IMR-90 (cell line): ENCODE measurements around the gene LRRC8B. TPM values are rescaled to one million over a fixed set of nuclear protein-coding genes. Genes with fewer than 3 reads are reported as not detected.

Source experiments
- ATAC-seq: fragments of 200-7000 bp; cut with Tn5 transposase; 2 replicates; pipeline ENCODE4 v1.9.1; 2020; ENCODE audit warnings: low read depth, mild to moderate bottlenecking, moderate library complexity
- BruUV-seq: library from RNA; stranded (reverse); fragments of 400-500 nt; replicated peaks from 2 replicates; lab custom pipeline; 2021; lab: Mats Ljungman, UMichigan
- CTCF ChIA-PET: fragments of 300-600 bp; formaldehyde crosslinking; extraction: SDS; loops from one replicate; lab custom pipeline; 2021; ENCODE audit warnings: antibody characterized with exemption; lab: Yijun Ruan, JAX
- POLR2A ChIA-PET: fragments of 300-600 bp; sonication (Branson Sonifier 250); formaldehyde crosslinking; loops from one replicate; lab custom pipeline; 2022; ENCODE audit warnings: antibody characterized with exemption; ENCODE audit not compliant: unreplicated experiment; lab: Charles Lee
- DNase-seq: peaks from one replicate; pipeline ENCODE4 v3.0.0; 2013
- H2AFZ ChIP-seq: replicated peaks from 2 replicates; pipeline ENCODE3; 2013; ENCODE audit warnings: low read length, mild to moderate bottlenecking; ENCODE audit not compliant: poor library complexity
- H2AK5ac ChIP-seq: 2 replicates; pipeline ENCODE4 v1.6.1; 2013; ENCODE audit warnings: low read depth, low read length, inconsistent platforms
- H2AK9ac ChIP-seq: replicated peaks from 2 replicates; pipeline ENCODE3; 2013; ENCODE audit warnings: mild to moderate bottlenecking, low read depth, low read length, moderate library complexity; ENCODE audit not compliant: poor library complexity
- H2BK120ac ChIP-seq: 2 replicates; pipeline ENCODE4 v1.6.1; 2013; ENCODE audit warnings: low read depth, low read length, inconsistent platforms
- H2BK15ac ChIP-seq: 3 replicates; pipeline ENCODE4 v1.6.1; 2013; ENCODE audit warnings: low read depth, low read length, inconsistent platforms
- H2BK20ac ChIP-seq: 2 replicates; pipeline ENCODE4 v1.6.1; 2013; ENCODE audit warnings: low read depth, mild to moderate bottlenecking, inconsistent platforms, low read length, moderate library complexity
- H2BK5ac ChIP-seq: 2 replicates; pipeline ENCODE4 v1.6.1; 2013; ENCODE audit warnings: mild to moderate bottlenecking, low read depth, low read length, inconsistent platforms; ENCODE audit not compliant: poor library complexity, severe bottlenecking
- H3K14ac ChIP-seq: replicated peaks from 2 replicates; pipeline ENCODE4 v1.6.1; 2013; ENCODE audit warnings: low read depth, low read length, inconsistent platforms
- H3K18ac ChIP-seq: 2 replicates; pipeline ENCODE4 v1.6.1; 2013; ENCODE audit warnings: low read depth, low read length, control low read depth
- H3K23ac ChIP-seq: 2 replicates; pipeline ENCODE4 v1.6.1; 2013; ENCODE audit warnings: low read depth, low read length, inconsistent platforms
- H3K27ac ChIP-seq: 2 replicates; pipeline ENCODE4 v1.5.1; 2013; ENCODE audit warnings: mild to moderate bottlenecking, control low read depth, low read length; ENCODE audit not compliant: insufficient read depth
- H3K27me3 ChIP-seq: 2 replicates; pipeline ENCODE4 v1.6.1; 2013; ENCODE audit warnings: low read length; ENCODE audit not compliant: control insufficient read depth, insufficient read depth
- H3K36me3 ChIP-seq: 2 replicates; pipeline ENCODE4 v1.6.1; 2013; ENCODE audit warnings: low read length, mixed read lengths; ENCODE audit not compliant: control insufficient read depth, insufficient read depth
- H3K4ac ChIP-seq: 2 replicates; pipeline ENCODE4 v1.6.1; 2013; ENCODE audit warnings: low read depth, low read length, inconsistent platforms
- H3K4me1 ChIP-seq: 2 replicates; pipeline ENCODE4 v1.6.1; 2013; ENCODE audit warnings: low read length, mixed read lengths; ENCODE audit not compliant: control insufficient read depth, insufficient read depth
- H3K4me2 ChIP-seq: 2 replicates; pipeline ENCODE4 v1.6.1; 2013; ENCODE audit warnings: low read depth, mild to moderate bottlenecking, control low read depth, low read length, moderate library complexity
- H3K4me3 ChIP-seq: 2 replicates; pipeline ENCODE4 v1.5.1; 2013; ENCODE audit warnings: low read depth, mild to moderate bottlenecking, control low read depth, low read length, moderate library complexity; ENCODE audit not compliant: insufficient read depth
- H3K56ac ChIP-seq: 2 replicates; pipeline ENCODE4 v1.6.1; 2013; ENCODE audit warnings: low read length, inconsistent platforms; ENCODE audit not compliant: insufficient read depth; ENCODE audit errors: extremely low read depth
- H3K79me1 ChIP-seq, 2 experiments: 2 replicates each; pipeline ENCODE4 v1.6.1; 2013; ENCODE audit warnings: low read length in 2 of 2, inconsistent platforms in 1 of 2, low read depth in 1 of 2
- H3K9ac ChIP-seq: 2 replicates; pipeline ENCODE4 v1.6.1; 2013; ENCODE audit warnings: low read depth, low read length, control low read depth
- H3K9me1 ChIP-seq: 2 replicates; pipeline ENCODE4 v1.6.1; 2013; ENCODE audit warnings: low read length, inconsistent platforms; ENCODE audit not compliant: insufficient read depth
- H3K9me3 ChIP-seq: 2 replicates; pipeline ENCODE4 v1.6.1; 2013; ENCODE audit warnings: low read length; ENCODE audit not compliant: control insufficient read depth, insufficient read depth
- H4K20me1 ChIP-seq: 2 replicates; pipeline ENCODE4 v1.6.1; 2013; ENCODE audit warnings: low read length, inconsistent platforms; ENCODE audit not compliant: insufficient read depth
- H4K5ac ChIP-seq: 2 replicates; pipeline ENCODE4 v1.6.1; 2013; ENCODE audit warnings: mild to moderate bottlenecking, low read depth, low read length, control low read depth
- H4K8ac ChIP-seq, 2 experiments: 2 replicates each; pipeline ENCODE4 v1.6.1; 2013; ENCODE audit warnings: low read depth in 2 of 2, low read length in 2 of 2, control low read depth in 1 of 2, inconsistent platforms in 1 of 2
- H4K91ac ChIP-seq: 2 replicates; pipeline ENCODE4 v1.6.1; 2013; ENCODE audit warnings: low read depth, low read length, inconsistent platforms; ENCODE audit not compliant: insufficient read depth
- BHLHE40 ChIP-seq: fragments of 150-350 bp; IDR thresholded peaks from 2 replicates; pipeline ENCODE4 v1.6.1; 2016; ENCODE audit warnings: mild to moderate bottlenecking, low read depth, low read length
- FOS ChIP-seq: fragments of 150-350 bp; IDR thresholded peaks from 2 replicates; pipeline ENCODE4 v1.6.1; 2016; ENCODE audit warnings: low read depth, low read length
- POLR2A ChIP-seq: IDR thresholded peaks from 2 replicates; pipeline ENCODE4 v1.6.1; 2012; ENCODE audit warnings: mild to moderate bottlenecking, low read depth, low read length
- WGBS, 2 experiments: methylation state at CpG; one replicate each; pipeline versions ENCODE4 v1.1.5 to v1.1.7; 2013; ENCODE audit warnings: missing lambda C conversion rate in 2 of 2; ENCODE audit not compliant: insufficient read length in 1 of 2; ENCODE audit errors: extremely low coverage in 2 of 2; 5-methylcytosine and 5-hydroxymethylcytosine counted together
- dilution Hi-C: fragments of 300-500 bp; cut with HindIII; formaldehyde crosslinking; loops from one replicate; pipeline ENCODE4 v1.14.3; 2018; ENCODE audit warnings: low sequenced_read_pairs; ENCODE audit not compliant: unreplicated experiment
- in situ Hi-C: fragments of 300-500 bp; cut with MboI; formaldehyde crosslinking; loops from 3 replicates; pipeline ENCODE4 v1.14.3; 2019; ENCODE audit warnings: low sequenced_read_pairs, inconsistent platforms, mixed read lengths
- intact Hi-C: fragments of 100-400 bp; cut with micrococcal nuclease; formaldehyde crosslinking; loops from 2 replicates; pipeline ENCODE4 v1.10.0; 2022
- polyA plus RNA-seq, 3 experiments: library from polyadenylated mRNA; depleted of rRNA; stranded (reverse); fragments of >200 nt; gene quantifications; 2 replicates each; pipeline ENCODE4 v1.2.3, GENCODE V29; 2012; ENCODE audit warnings: low replicate concordance in 1 of 3
- total RNA-seq: library from RNA; depleted of rRNA; stranded (reverse); fragments of >200 nt; gene quantifications from 2 replicates; pipeline ENCODE4 v1.2.3, GENCODE V29; 2012

The LRRC8B gene
- total and polyA plus RNA-seq, 2 of the 4 experiments (the other 2 are of a cell fraction), result 0.74 to 1.8 TPM

DNA sequence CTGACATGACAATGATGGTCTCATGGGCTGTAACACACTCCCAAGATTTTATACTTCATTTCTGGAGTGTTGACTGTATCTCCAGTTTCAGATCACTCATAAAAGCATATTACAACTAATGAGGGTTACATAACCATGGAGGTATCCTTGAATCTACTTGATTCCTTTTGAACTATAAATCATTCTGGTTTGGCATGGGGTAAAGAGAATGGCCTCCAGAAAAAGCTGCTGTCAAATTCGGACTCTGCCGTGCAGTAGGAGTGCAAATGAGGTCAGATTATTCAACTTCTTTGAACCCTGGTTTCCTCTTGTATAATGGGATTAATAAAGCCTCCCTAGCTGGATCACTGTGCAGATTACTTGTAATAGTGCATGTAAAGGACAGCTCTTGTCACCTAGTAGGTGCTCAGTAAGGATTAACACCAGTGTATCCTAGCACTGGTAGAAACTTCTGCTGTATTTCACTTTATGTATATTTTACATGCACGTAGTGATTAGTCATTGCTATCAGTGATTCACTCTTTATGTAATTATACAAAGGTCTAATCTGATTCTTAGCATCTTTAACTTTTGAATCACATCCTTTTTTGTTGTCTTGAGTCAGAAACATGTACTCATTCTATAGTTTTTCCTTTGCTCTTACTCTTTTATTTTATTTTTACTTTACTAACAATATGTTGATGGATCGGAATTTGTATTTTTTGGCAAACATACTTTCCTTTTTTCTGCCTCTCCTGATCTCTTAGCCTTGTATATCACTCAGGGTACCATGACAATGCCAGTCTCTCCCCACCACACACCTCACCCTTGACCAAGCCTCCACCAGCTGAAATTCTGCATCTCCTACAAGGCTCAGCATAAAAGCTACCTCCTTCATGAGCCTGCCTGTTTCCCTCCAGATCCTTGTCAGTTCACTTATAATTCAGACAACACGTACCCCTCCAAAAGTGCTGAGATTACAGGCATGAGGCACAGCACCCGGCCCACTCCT is 111.5 kb downstream of the LRRC8B start:
- H3K9ac ChIP-seq, result peak overlapping the region; percentile 82
- H3K36me3 ChIP-seq, result no peaks in the 10 kb centered on the region
- no peaks in the 10 kb centered on the region for H3K9me3 ChIP-seq
- peak overlapping the region; percentile 82 for H3K4ac ChIP-seq
- peak overlapping the region; percentile 76 to 93 for H4K8ac ChIP-seq
- ATAC-seq (peak; percentile 6), DNase-seq (peak; percentile 90)
- intact Hi-C loops (loop anchor here (2.0 to 5.0 kb wide), 2 partner anchors 17 to 361 kb away; partner anchors contain the start of gene ZNF326), in situ Hi-C loops (loop anchor here (10.0 kb wide), 1 partner anchor 359 kb away; the partner anchor contains the start of gene ZNF326), dilution Hi-C loops (no loop called here)
- H2AK9ac ChIP-seq, result peak overlapping the region; percentile 70
- H4K91ac ChIP-seq, result peak overlapping the region; percentile 87
- H3K79me1 ChIP-seq, result peaks cover 10 to 42% of the 10 kb centered on the region in 2 experiments
- peak overlapping the region; percentile 38; the same call in 1 of the 2 replicates for H3K4me3 ChIP-seq
- H2BK5ac ChIP-seq, result peak overlapping the region; percentile 99
- peak overlapping the region; percentile 85 for H3K56ac ChIP-seq
- H2AFZ ChIP-seq, result no peak overlapping the region
- CTCF ChIA-PET, result interaction anchor here (0.5 to 3.3 kb wide), 3 partner anchors 13 to 728 kb away, joined by 3 to 19 read pairs (median 4); no protein-coding TSS in a partner anchor
- H2BK120ac ChIP-seq, result peak overlapping the region; percentile 88
- peak overlapping the region; percentile 99 for H3K4me2 ChIP-seq
- peak; percentile 97 for TF ChIP-seq FOS
- TF ChIP-seq BHLHE40, result no peak
- peak; percentile 28; the same call in 1 of the 2 replicates for TF ChIP-seq POLR2A
- peak overlapping the region; percentile 93 for H2BK20ac ChIP-seq
- no peaks in the 10 kb centered on the region for H3K27me3 ChIP-seq
- POLR2A ChIA-PET, result no interaction called here
- H2BK15ac ChIP-seq, result peak overlapping the region; percentile 76
- H3K14ac ChIP-seq, result peak overlapping the region; percentile 64
- WGBS, 2 experiments, result no CpG with 5 or more reads among the region's 6 CpGs
- H4K20me1 ChIP-seq, result no peaks in the 10 kb centered on the region; the same call in 1 of the 2 replicates
- peak overlapping the region; percentile 99 for H3K27ac ChIP-seq
- peak overlapping the region; percentile 90 for H2AK5ac ChIP-seq
- peak overlapping the region; percentile 97 for H4K5ac ChIP-seq
- H3K18ac ChIP-seq, result peak overlapping the region; percentile 98
- peak overlapping the region; percentile 75 for H3K23ac ChIP-seq
- TSS peak; percentile 23 for BruUV-seq
- no peaks in the 10 kb centered on the region; the same call in 1 of the 2 replicates for H3K9me1 ChIP-seq
- H3K4me1 ChIP-seq, result peaks cover 12% of the 10 kb centered on the region
